H9 (cell line): ENCODE measurements around the gene CDH18. TPM values are rescaled to one million over a fixed set of nuclear protein-coding genes. Genes with fewer than 3 reads are reported as not detected.

ENCODE experiments used
- DNase-seq: peaks from one replicate; pipeline ENCODE4 v3.0.0-alpha.2; 2017
- H2AFZ ChIP-seq: one replicate; pipeline ENCODE4 v1.6.1; 2013; ENCODE audit warnings: mild to moderate bottlenecking, low read length, control low read depth, moderate library complexity
- H2AK5ac ChIP-seq: 2 replicates; pipeline ENCODE4 v1.6.1; 2013; ENCODE audit warnings: low read length, control low read depth, mixed read lengths; ENCODE audit not compliant: insufficient read length
- H2BK120ac ChIP-seq: one replicate; pipeline ENCODE4 v1.6.1; 2013; ENCODE audit warnings: low read depth, mild to moderate bottlenecking, low read length, control low read depth, inconsistent platforms; ENCODE audit not compliant: poor library complexity, severe bottlenecking
- H2BK12ac ChIP-seq: 2 replicates; pipeline ENCODE4 v1.6.1; 2013; ENCODE audit warnings: low read length, control low read depth, mixed read lengths, low read depth; ENCODE audit not compliant: insufficient read length
- H2BK15ac ChIP-seq: 2 replicates; pipeline ENCODE4 v1.6.1; 2013; ENCODE audit warnings: low read depth, low read length, control low read depth
- H2BK20ac ChIP-seq: one replicate; pipeline ENCODE4 v1.6.1; 2013; ENCODE audit warnings: low read depth, mild to moderate bottlenecking, low read length, control low read depth, inconsistent platforms; ENCODE audit not compliant: poor library complexity, severe bottlenecking
- H2BK5ac ChIP-seq: 2 replicates; pipeline ENCODE4 v1.6.1; 2013; ENCODE audit warnings: low read length, control low read depth, mixed read lengths; ENCODE audit not compliant: insufficient read length
- H3K14ac ChIP-seq: 2 replicates; pipeline ENCODE4 v1.6.1; 2013; ENCODE audit warnings: low read length, control low read depth; ENCODE audit not compliant: insufficient read depth
- H3K18ac ChIP-seq: 2 replicates; pipeline ENCODE4 v1.6.1; 2013; ENCODE audit warnings: low read depth, mild to moderate bottlenecking, mixed read lengths, low read length, control low read depth; ENCODE audit not compliant: insufficient read length
- H3K23ac ChIP-seq: 2 replicates; pipeline ENCODE4 v1.6.1; 2013; ENCODE audit warnings: low read length, control low read depth, mixed read lengths, low read depth; ENCODE audit not compliant: insufficient read length
- H3K23me2 ChIP-seq: 2 replicates; pipeline ENCODE4 v1.6.1; 2013; ENCODE audit warnings: low read depth, mild to moderate bottlenecking, mixed read lengths, low read length, control low read depth; ENCODE audit not compliant: insufficient read length, poor library complexity, severe bottlenecking
- H3K27ac ChIP-seq: 2 replicates; pipeline ENCODE4 v1.5.1; 2013; ENCODE audit warnings: low read length, control low read depth, mixed read lengths, low read depth; ENCODE audit not compliant: insufficient read length
- H3K27me3 ChIP-seq: 2 replicates; pipeline ENCODE4 v1.6.1; 2013; ENCODE audit warnings: low read length, control low read depth, inconsistent platforms; ENCODE audit not compliant: insufficient read depth
- H3K4ac ChIP-seq: 2 replicates; pipeline ENCODE4 v1.6.1; 2013; ENCODE audit warnings: low read depth, mild to moderate bottlenecking, control low read depth, inconsistent platforms, low read length, moderate library complexity
- H3K4me1 ChIP-seq: 2 replicates; pipeline ENCODE4 v1.6.1; 2013; ENCODE audit warnings: low read length, control low read depth, inconsistent platforms; ENCODE audit not compliant: insufficient read depth
- H3K4me2 ChIP-seq: 2 replicates; pipeline ENCODE4 v1.6.1; 2013; ENCODE audit warnings: low read length, control low read depth, mixed read lengths; ENCODE audit not compliant: insufficient read length, insufficient read depth
- H3K56ac ChIP-seq: 2 replicates; pipeline ENCODE4 v1.6.1; 2013; ENCODE audit warnings: low read depth, mild to moderate bottlenecking, mixed read lengths, low read length, control low read depth; ENCODE audit not compliant: insufficient read length
- H3K79me1 ChIP-seq: 2 replicates; pipeline ENCODE4 v1.6.1; 2013; ENCODE audit warnings: low read depth, mild to moderate bottlenecking, moderate library complexity, low read length, control low read depth, inconsistent platforms; ENCODE audit not compliant: insufficient read depth, poor library complexity, severe bottlenecking
- H3K79me2 ChIP-seq: 2 replicates; pipeline ENCODE4 v1.6.1; 2013; ENCODE audit warnings: low read length, control low read depth, inconsistent platforms; ENCODE audit not compliant: insufficient read depth
- H3K9ac ChIP-seq: 2 replicates; pipeline ENCODE4 v1.6.1; 2013; ENCODE audit warnings: low read length, control low read depth, mixed read lengths; ENCODE audit not compliant: insufficient read length; ENCODE audit errors: extremely low read depth
- H3K9me3 ChIP-seq: one replicate; pipeline ENCODE4 v1.6.1; 2013; ENCODE audit warnings: low read depth, low read length, inconsistent platforms; ENCODE audit not compliant: control insufficient read depth
- H3T11ph ChIP-seq: one replicate; pipeline ENCODE4 v1.6.1; 2013; ENCODE audit warnings: mild to moderate bottlenecking, low read length, control low read depth, inconsistent platforms
- H4K20me1 ChIP-seq: one replicate; pipeline ENCODE4 v1.6.1; 2013; ENCODE audit not compliant: control insufficient read depth, insufficient read length, insufficient read depth
- H4K5ac ChIP-seq: 2 replicates; pipeline ENCODE4 v1.6.1; 2013; ENCODE audit warnings: low read depth, mild to moderate bottlenecking, mixed read lengths, low read length, control low read depth; ENCODE audit not compliant: insufficient read length
- H4K8ac ChIP-seq: replicated peaks from 2 replicates; pipeline ENCODE4 v1.6.1; 2013; ENCODE audit warnings: low read length, control low read depth, mixed read lengths, low read depth; ENCODE audit not compliant: insufficient read length
- H4K91ac ChIP-seq: 2 replicates; pipeline ENCODE4 v1.6.1; 2013; ENCODE audit warnings: low read depth, mild to moderate bottlenecking, moderate library complexity, mixed read lengths, low read length, control low read depth; ENCODE audit not compliant: insufficient read length
- H3K27ac Mint-ChIP-seq, 3 experiments: 2 replicates in 2 of 3; 3 replicates in 1 of 3; pipeline ENCODE4 v1.8.0; 2020 to 2021; ENCODE audit warnings: mixed read lengths in 3 of 3, mild to moderate bottlenecking in 1 of 3, moderate library complexity in 1 of 3
- H3K27me3 Mint-ChIP-seq: 2 replicates; pipeline ENCODE4 v1.8.0; 2021; ENCODE audit warnings: low read depth, mild to moderate bottlenecking, moderate library complexity, mixed read lengths
- H3K36me3 Mint-ChIP-seq, 3 experiments: 2 replicates in 2 of 3; 3 replicates in 1 of 3; pipeline ENCODE4 v1.8.0; 2020 to 2021; ENCODE audit warnings: low read depth in 3 of 3, mixed read lengths in 3 of 3; ENCODE audit not compliant: insufficient read depth in 1 of 3
- H3K4me1 Mint-ChIP-seq, 2 experiments: 2 replicates each; pipeline ENCODE4 v1.8.0; 2020; ENCODE audit warnings: mixed read lengths in 2 of 2
- H3K4me3 Mint-ChIP-seq, 2 experiments: 2 replicates in 1 of 2; 3 replicates in 1 of 2; pipeline ENCODE4 v1.8.0; 2020 to 2021; ENCODE audit warnings: mild to moderate bottlenecking in 2 of 2, mixed read lengths in 2 of 2, moderate library complexity in 1 of 2
- H3K9me3 Mint-ChIP-seq, 2 experiments: 2 replicates in 1 of 2; 3 replicates in 1 of 2; pipeline ENCODE4 v1.8.0; 2020; ENCODE audit warnings: mild to moderate bottlenecking in 2 of 2, mixed read lengths in 2 of 2, moderate library complexity in 1 of 2
- CTCF ChIP-seq: fragments of 200-600 bp; sonication (generic); conservative IDR thresholded peaks from 3 replicates; pipeline ENCODE4 v1.8.0; 2021; ENCODE audit warnings: antibody characterized with exemption, mild to moderate bottlenecking
- total RNA-seq: library from RNA; stranded (reverse); gene quantifications from 2 replicates; pipeline ENCODE4 v1.2.1, GENCODE V29; 2021

CDH18 gene
- total RNA-seq, 1 experiment from 2014 or later, result not detected

- no peaks in the 10 kb centered on the region for H3K79me1 ChIP-seq
- H2BK15ac ChIP-seq, result no peak overlapping the region
- no peak for TF ChIP-seq CTCF
- Mint-ChIP-seq H3K9me3 (no peaks in the 10 kb centered on the region), H3K4me3 (no peak overlapping the region), H3K4me1 (no peaks in the 10 kb centered on the region), H3K36me3 (no peaks in the 10 kb centered on the region), H3K27ac (no peak overlapping the region), H3K27me3 (no peaks in the 10 kb centered on the region)
- no peak overlapping the region for H2BK20ac ChIP-seq
- no peaks in the 10 kb centered on the region for H3K27me3 ChIP-seq
- H2AK5ac ChIP-seq, result no peak overlapping the region
- no peak overlapping the region for H2BK5ac ChIP-seq
- no peak overlapping the region for H2BK12ac ChIP-seq
- no peak overlapping the region for H3K18ac ChIP-seq
- no peaks in the 10 kb centered on the region for H3K23me2 ChIP-seq
- no peak overlapping the region for H4K5ac ChIP-seq
- H4K20me1 ChIP-seq, result no peaks in the 10 kb centered on the region
- H2BK120ac ChIP-seq, result no peak overlapping the region
- H3K4me2 ChIP-seq, result no peak overlapping the region
- no peak overlapping the region for H3T11ph ChIP-seq
- H3K9ac ChIP-seq, result no peak overlapping the region
- no peak overlapping the region for H4K8ac ChIP-seq
- H3K9me3 ChIP-seq, result no peaks in the 10 kb centered on the region
- H3K23ac ChIP-seq, result no peak overlapping the region
- no peak overlapping the region for H3K14ac ChIP-seq
- H4K91ac ChIP-seq, result no peak overlapping the region
- no peak overlapping the region for H2AFZ ChIP-seq
- no peak overlapping the region for H3K56ac ChIP-seq
- no peak overlapping the region for H3K27ac ChIP-seq
- DNase-seq, result no peak
- H3K4me1 ChIP-seq, result no peaks in the 10 kb centered on the region
- no peaks in the 10 kb centered on the region for H3K79me2 ChIP-seq
- H3K4ac ChIP-seq, result no peak overlapping the region
Measured at GRCh38 chr5:19950897-19951296, 37.1 kb downstream of the CDH18 start.
